HepG2 (cell line): ENCODE data around the gene YIPF4. TPM values are rescaled to one million over a fixed set of nuclear protein-coding genes. Genes with fewer than 3 reads are reported as not detected.
A peak's percentile ranks its signal among the peaks of the same experiment; 100 is the strongest.

ENCODE experiments used
- DNMT1 ChIP-seq: sonication (generic); formaldehyde crosslinking; IDR thresholded peaks from 2 replicates; pipeline ENCODE4 v1.5.1; 2020; ENCODE audit warnings: mild to moderate bottlenecking, missing genetic modification reagents
- JDP2 ChIP-seq: sonication (generic); formaldehyde crosslinking; IDR thresholded peaks from 2 replicates; pipeline ENCODE4 v1.8.1; 2022; ENCODE audit warnings: missing genetic modification reagents, borderline replicate concordance
- PATZ1 ChIP-seq: sonication (generic); formaldehyde crosslinking; IDR thresholded peaks from 2 replicates; pipeline ENCODE4 v1.4.0; 2020; ENCODE audit warnings: missing genetic modification reagents
- PHB2 ChIP-seq: fragments of 450-650 bp; IDR thresholded peaks from 2 replicates; pipeline ENCODE4 v1.6.1; 2018; ENCODE audit not compliant: partially characterized antibody
- ZNF446 ChIP-seq: sonication (generic); formaldehyde crosslinking; IDR thresholded peaks from 2 replicates; pipeline ENCODE4 v1.5.0; 2020; ENCODE audit warnings: mild to moderate bottlenecking, missing genetic modification reagents
- ZNF501 ChIP-seq: sonication (generic); formaldehyde crosslinking; IDR thresholded peaks from 2 replicates; pipeline ENCODE4 v1.5.1; 2020; ENCODE audit warnings: mild to moderate bottlenecking, moderate library complexity, missing genetic modification reagents
- polyA plus RNA-seq, 8 experiments: library from polyadenylated mRNA; depleted of rRNA in 3 of 8; stranded (reverse) in 7 of 8; unstranded in 1 of 8; fragments of >200 nt; fragmentation: Illumina TruSeq in 4 of 8; extraction: Trizol in 4 of 8; gene quantifications; 2 replicates each; pipeline versions ENCODE4 v1.2.1 to v1.2.3, GENCODE V29; 2011 to 2016; ENCODE audit warnings: low read depth in 4 of 8, missing spikeins in 1 of 8, mixed read lengths in 1 of 8; ENCODE audit not compliant: insufficient read depth in 1 of 8
- total RNA-seq, 5 experiments: library from RNA; depleted of rRNA; stranded (reverse); fragments of >200 nt; fragmentation: Illumina TruSeq; extraction: Trizol; gene quantifications; 2 replicates each; pipeline ENCODE4 v1.2.3, GENCODE V29; 2016; ENCODE audit warnings: low read depth in 1 of 5
- TF ChIP-seq, protein P1 (sequence below): sonication (generic); formaldehyde crosslinking; IDR thresholded peaks from 2 replicates; pipeline ENCODE4 v1.4.0; 2020; ENCODE audit warnings: mild to moderate bottlenecking, missing genetic modification reagents
- TF ChIP-seq, protein P2 (sequence below), 2 experiments: fragments of 450-650 bp in 1 of 2; sonication (generic) in 1 of 2; formaldehyde crosslinking in 1 of 2; IDR thresholded peaks; 2 replicates each; pipeline versions ENCODE4 v1.6.1 to v1.8.0; 2016 to 2022; ENCODE audit warnings: antibody characterized with exemption in 1 of 2, mild to moderate bottlenecking in 1 of 2, missing genetic modification reagents in 1 of 2

The YIPF4 gene
- total and polyA plus RNA-seq, 2 of the 13 experiments (the other 11 are each of a cell fraction or from before 2014, with no cell fraction given): 19.0 to 43.9 TPM

DNA sequence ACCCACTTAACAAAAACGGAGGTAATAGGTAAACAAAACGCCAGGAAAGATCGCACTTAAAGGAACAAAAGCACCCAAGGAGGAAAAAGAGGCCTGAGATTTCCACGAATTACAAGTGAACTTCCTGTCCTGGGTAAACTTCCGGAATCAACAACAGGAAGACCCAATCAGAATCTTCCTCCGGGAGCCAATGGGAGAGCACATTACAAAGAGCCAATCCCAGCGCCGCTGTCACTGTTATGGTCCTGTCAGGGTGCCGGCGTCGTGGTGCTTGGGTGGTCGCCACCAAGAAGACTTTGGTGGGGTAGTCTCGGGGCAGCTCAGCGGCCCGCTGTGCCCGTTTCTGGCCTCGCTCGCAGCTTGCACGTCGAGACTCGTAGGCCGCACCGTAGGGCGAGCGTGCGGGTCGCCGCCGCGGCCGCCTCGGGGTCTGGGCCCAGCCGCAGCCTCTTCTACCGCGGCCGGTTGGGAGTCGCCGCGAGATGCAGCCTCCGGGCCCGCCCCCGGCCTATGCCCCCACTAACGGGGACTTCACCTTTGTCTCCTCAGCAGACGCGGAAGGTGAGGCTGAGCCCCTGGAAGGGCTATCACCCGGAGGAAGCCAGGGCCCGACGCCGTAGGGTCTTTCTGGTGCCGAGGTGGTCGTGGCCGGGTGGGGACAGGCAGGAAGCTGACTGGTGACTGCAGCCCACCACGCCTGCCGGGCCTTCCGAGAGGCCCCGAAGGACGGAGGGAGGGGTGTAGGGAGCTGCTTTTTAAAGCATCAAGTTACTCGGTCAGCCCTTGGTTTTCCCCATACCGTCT is at the start of gene YIPF4 (continued):
- TF ChIP-seq, protein P1, sequence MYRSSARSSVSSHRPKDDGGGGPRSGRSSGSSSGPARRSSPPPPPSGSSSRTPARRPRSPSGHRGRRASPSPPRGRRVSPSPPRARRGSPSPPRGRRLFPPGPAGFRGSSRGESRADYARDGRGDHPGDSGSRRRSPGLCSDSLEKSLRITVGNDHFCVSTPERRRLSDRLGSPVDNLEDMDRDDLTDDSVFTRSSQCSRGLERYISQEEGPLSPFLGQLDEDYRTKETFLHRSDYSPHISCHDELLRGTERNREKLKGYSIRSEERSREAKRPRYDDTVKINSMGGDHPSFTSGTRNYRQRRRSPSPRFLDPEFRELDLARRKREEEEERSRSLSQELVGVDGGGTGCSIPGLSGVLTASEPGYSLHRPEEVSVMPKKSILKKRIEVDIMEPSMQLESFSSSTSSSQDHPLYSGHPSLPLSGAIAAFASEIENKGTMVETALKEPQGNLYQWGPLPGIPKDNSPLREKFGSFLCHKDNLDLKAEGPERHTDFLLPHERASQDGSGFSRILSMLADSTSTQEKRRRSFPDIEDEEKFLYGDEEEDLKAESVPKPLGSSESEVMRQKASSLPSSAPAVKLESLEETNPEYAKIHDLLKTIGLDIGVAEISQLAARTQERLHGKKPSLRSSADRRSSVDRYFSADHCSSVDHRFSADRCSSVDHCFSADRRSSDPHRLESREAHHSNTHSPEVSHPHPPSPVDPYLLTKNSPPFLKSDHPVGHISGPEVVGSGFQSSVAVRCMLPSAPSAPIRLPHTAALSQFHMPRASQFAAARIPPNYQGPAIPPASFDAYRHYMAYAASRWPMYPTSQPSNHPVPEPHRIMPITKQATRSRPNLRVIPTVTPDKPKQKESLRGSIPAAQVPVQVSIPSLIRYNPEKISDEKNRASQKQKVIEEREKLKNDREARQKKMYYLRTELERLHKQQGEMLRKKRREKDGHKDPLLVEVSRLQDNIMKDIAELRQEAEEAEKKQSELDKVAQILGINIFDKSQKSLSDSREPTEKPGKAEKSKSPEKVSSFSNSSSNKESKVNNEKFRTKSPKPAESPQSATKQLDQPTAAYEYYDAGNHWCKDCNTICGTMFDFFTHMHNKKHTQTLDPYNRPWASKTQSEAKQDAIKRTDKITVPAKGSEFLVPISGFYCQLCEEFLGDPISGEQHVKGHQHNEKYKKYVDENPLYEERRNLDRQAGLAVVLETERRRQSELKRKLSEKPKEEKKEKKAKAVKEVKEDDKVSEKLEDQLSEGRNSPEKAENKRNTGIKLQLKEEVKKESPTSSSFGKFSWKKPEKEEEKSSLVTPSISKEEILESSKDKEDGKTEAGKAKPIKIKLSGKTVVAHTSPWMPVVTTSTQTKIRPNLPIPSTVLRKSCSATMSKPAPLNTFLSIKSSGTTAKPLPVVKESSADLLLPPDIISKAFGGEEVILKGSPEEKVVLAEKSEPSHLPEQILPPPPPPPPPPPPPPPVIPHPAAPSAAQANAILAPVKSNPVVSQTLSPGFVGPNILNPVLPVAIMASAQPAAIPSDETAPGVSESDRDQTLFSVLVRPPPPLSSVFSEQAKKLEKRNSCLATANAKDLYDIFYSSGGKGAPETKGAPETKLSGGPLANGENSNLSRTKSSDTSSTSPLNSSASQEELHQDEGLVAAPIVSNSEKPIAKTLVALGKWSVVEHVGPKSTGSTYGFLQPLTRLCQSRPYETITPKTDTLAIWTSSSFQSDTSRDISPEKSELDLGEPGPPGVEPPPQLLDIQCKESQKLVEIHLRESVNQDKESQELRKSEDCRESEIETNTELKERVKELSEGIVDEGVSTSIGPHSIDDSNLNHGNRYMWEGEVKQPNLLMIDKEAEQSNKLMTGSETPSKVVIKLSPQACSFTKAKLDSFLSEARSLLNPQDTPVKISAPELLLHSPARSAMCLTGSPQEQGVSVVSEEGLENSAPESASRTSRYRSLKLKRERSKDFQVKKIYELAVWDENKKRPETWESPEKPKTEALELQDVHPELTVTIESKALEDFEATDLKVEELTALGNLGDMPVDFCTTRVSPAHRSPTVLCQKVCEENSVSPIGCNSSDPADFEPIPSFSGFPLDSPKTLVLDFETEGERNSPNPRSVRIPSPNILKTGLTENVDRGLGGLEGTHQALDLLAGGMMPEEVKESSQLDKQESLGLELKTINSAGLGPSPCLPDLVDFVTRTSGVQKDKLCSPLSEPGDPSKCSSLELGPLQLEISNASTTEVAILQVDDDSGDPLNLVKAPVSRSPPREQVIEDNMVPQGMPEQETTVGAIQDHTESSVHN (CRISPR knock-in tag): peak; percentile 58; the same call in 1 of the 2 replicates
- peak; percentile 99 for TF ChIP-seq ZNF501 (CRISPR knock-in tag)
- peak; percentile 71 for TF ChIP-seq PATZ1 (CRISPR knock-in tag)
- TF ChIP-seq ZNF446 (CRISPR knock-in tag): peak; percentile 76
- peak; percentile 47; the same call in 1 of the 2 replicates for TF ChIP-seq DNMT1
- TF ChIP-seq, protein P2, sequence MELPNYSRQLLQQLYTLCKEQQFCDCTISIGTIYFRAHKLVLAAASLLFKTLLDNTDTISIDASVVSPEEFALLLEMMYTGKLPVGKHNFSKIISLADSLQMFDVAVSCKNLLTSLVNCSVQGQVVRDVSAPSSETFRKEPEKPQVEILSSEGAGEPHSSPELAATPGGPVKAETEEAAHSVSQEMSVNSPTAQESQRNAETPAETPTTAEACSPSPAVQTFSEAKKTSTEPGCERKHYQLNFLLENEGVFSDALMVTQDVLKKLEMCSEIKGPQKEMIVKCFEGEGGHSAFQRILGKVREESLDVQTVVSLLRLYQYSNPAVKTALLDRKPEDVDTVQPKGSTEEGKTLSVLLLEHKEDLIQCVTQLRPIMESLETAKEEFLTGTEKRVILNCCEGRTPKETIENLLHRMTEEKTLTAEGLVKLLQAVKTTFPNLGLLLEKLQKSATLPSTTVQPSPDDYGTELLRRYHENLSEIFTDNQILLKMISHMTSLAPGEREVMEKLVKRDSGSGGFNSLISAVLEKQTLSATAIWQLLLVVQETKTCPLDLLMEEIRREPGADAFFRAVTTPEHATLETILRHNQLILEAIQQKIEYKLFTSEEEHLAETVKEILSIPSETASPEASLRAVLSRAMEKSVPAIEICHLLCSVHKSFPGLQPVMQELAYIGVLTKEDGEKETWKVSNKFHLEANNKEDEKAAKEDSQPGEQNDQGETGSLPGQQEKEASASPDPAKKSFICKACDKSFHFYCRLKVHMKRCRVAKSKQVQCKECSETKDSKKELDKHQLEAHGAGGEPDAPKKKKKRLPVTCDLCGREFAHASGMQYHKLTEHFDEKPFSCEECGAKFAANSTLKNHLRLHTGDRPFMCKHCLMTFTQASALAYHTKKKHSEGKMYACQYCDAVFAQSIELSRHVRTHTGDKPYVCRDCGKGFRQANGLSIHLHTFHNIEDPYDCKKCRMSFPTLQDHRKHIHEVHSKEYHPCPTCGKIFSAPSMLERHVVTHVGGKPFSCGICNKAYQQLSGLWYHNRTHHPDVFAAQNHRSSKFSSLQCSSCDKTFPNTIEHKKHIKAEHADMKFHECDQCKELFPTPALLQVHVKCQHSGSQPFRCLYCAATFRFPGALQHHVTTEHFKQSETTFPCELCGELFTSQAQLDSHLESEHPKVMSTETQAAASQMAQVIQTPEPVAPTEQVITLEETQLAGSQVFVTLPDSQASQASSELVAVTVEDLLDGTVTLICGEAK (IDR thresholded peaks at IDR 0.05): peak; percentile 72
- TF ChIP-seq, protein P2 (CRISPR knock-in tag; IDR thresholded peaks at IDR 0.05): peak; percentile 68; the same call in 1 of the 2 replicates
- no peak for TF ChIP-seq JDP2 (CRISPR knock-in tag)
- no peak for TF ChIP-seq PHB2
